ENCODE results near the gene CHMP4B. TPM values are rescaled to one million over a fixed set of nuclear protein-coding genes. Genes with fewer than 3 reads are reported as not detected.

CHMP4B gene
- total RNA-seq, 2 experiments from 2014 or later = 93.9 to 94.8 TPM

- Mint-ChIP-seq H3K27ac (no peak overlapping the region), H3K4me3 (no peak overlapping the region), H3K4me1 (ENCODE audit: low read depth) (peaks cover 63% of the 10 kb centered on the region), H3K9me3 (no peaks in the 10 kb centered on the region), H3K27me3 (no peaks in the 10 kb centered on the region), H3K36me3 (peaks cover under 1% of the 10 kb centered on the region)
- POLR2A ChIA-PET = interaction anchor here (1.1 kb wide), 1 partner anchor 11 kb away, joined by 3 read pairs; no protein-coding TSS in a partner anchor
- DNase-seq = no peak
- CTCF ChIA-PET = interaction anchor here (0.6 to 1.2 kb wide), 3 partner anchors 10 to 333 kb away, joined by 3 read pairs; no protein-coding TSS in a partner anchor
- intact Hi-C loops (cut with micrococcal nuclease) = no loop called here
Measured at GRCh38 chr20:33824852-33825251, 13.7 kb downstream of the CHMP4B start.

GRCh38 chr20:33825340-33826269 lies 14.5 kb downstream of the CHMP4B start:
- Mint-ChIP-seq H3K27me3 (no peaks in the 10 kb centered on the region), H3K4me3 (no peak overlapping the region), H3K36me3 (peaks cover 4% of the 10 kb centered on the region), H3K27ac (no peak overlapping the region), H3K9me3 (no peaks in the 10 kb centered on the region), H3K4me1 (ENCODE audit: low read depth) (peaks cover 60% of the 10 kb centered on the region)
- CTCF ChIA-PET = interaction anchor here (1.2 to 2.3 kb wide), 3 partner anchors 9 to 34 kb away, joined by 3 to 5 read pairs (median 3); no protein-coding TSS in a partner anchor
- intact Hi-C loops (cut with micrococcal nuclease) = no loop called here
- POLR2A ChIA-PET = interaction anchor here (1.1 kb wide), 1 partner anchor 10 kb away, joined by 3 read pairs; no protein-coding TSS in a partner anchor
- DNase-seq = no peak

GRCh38 chr20:33826270-33826897 lies 15.2 kb downstream of the CHMP4B start:
- H3K4me1 Mint-ChIP-seq (ENCODE audit: low read depth) = peaks cover 59% of the 10 kb centered on the region
- peaks cover 4% of the 10 kb centered on the region for H3K36me3 Mint-ChIP-seq
- no peaks in the 10 kb centered on the region for H3K9me3 Mint-ChIP-seq
- intact Hi-C loops (cut with micrococcal nuclease) = no loop called here
- no peaks in the 10 kb centered on the region for H3K27me3 Mint-ChIP-seq
- ChIA-PET CTCF (interaction anchor here (2.3 kb wide), 1 partner anchor 34 kb away, joined by 5 read pairs; no protein-coding TSS in a partner anchor), POLR2A (no interaction called here)
- no peak overlapping the region for H3K4me3 Mint-ChIP-seq
- DNase-seq = no peak
- no peak overlapping the region for H3K27ac Mint-ChIP-seq

GRCh38 chr20:33827109-33827508 lies 16.0 kb downstream of the CHMP4B start:
- intact Hi-C loops (cut with micrococcal nuclease) = no loop called here
- CTCF ChIA-PET = interaction anchor here (2.3 kb wide), 1 partner anchor 35 kb away, joined by 5 read pairs; no protein-coding TSS in a partner anchor
- POLR2A ChIA-PET = no interaction called here
- peaks cover 57% of the 10 kb centered on the region for H3K4me1 Mint-ChIP-seq (ENCODE audit: low read depth)
- no peaks in the 10 kb centered on the region for H3K27me3 Mint-ChIP-seq
- H3K9me3 Mint-ChIP-seq = no peaks in the 10 kb centered on the region
- no peak for DNase-seq
- H3K4me3 Mint-ChIP-seq = no peak overlapping the region
- peaks cover 11% of the 10 kb centered on the region for H3K36me3 Mint-ChIP-seq
- H3K27ac Mint-ChIP-seq = no peak overlapping the region

- H3K36me3 Mint-ChIP-seq = peaks cover 11% of the 10 kb centered on the region
- no peaks in the 10 kb centered on the region for H3K9me3 Mint-ChIP-seq
- H3K27ac Mint-ChIP-seq = no peak overlapping the region
- DNase-seq = no peak
- ChIA-PET POLR2A (no interaction called here), CTCF (interaction anchor here (2.3 kb wide), 1 partner anchor 36 kb away, joined by 5 read pairs; no protein-coding TSS in a partner anchor)
- no peak overlapping the region for H3K4me3 Mint-ChIP-seq
- no peaks in the 10 kb centered on the region for H3K27me3 Mint-ChIP-seq
- intact Hi-C loops (cut with micrococcal nuclease) = no loop called here
- peaks cover 54% of the 10 kb centered on the region for H3K4me1 Mint-ChIP-seq (ENCODE audit: low read depth)
Measured at GRCh38 chr20:33827634-33828325, 16.6 kb downstream of the CHMP4B start.

- Mint-ChIP-seq H3K27me3 (no peaks in the 10 kb centered on the region), H3K36me3 (peaks cover 16% of the 10 kb centered on the region), H3K4me3 (no peak overlapping the region), H3K4me1 (ENCODE audit: low read depth) (peaks cover 54% of the 10 kb centered on the region), H3K27ac (no peak overlapping the region), H3K9me3 (no peaks in the 10 kb centered on the region)
- CTCF ChIA-PET = no interaction called here
- POLR2A ChIA-PET = no interaction called here
- intact Hi-C loops (cut with micrococcal nuclease) = no loop called here
- DNase-seq = no peak
Measured at GRCh38 chr20:33828326-33828844, 17.2 kb downstream of the CHMP4B start.

GRCh38 chr20:33828967-33829560 lies 17.9 kb downstream of the CHMP4B start:
- Mint-ChIP-seq H3K36me3 (peaks cover 17% of the 10 kb centered on the region), H3K27me3 (no peaks in the 10 kb centered on the region), H3K4me1 (ENCODE audit: low read depth) (peaks cover 56% of the 10 kb centered on the region), H3K9me3 (no peaks in the 10 kb centered on the region), H3K27ac (no peak overlapping the region), H3K4me3 (no peak overlapping the region)
- intact Hi-C loops (cut with micrococcal nuclease) = no loop called here
- POLR2A ChIA-PET = no interaction called here
- CTCF ChIA-PET = no interaction called here
- DNase-seq = no peak

- Mint-ChIP-seq H3K27ac (no peak overlapping the region), H3K4me1 (ENCODE audit: low read depth) (peaks cover 50% of the 10 kb centered on the region), H3K27me3 (no peaks in the 10 kb centered on the region), H3K4me3 (no peak overlapping the region), H3K9me3 (no peaks in the 10 kb centered on the region), H3K36me3 (peaks cover 19% of the 10 kb centered on the region)
- POLR2A ChIA-PET = no interaction called here
- intact Hi-C loops (cut with micrococcal nuclease) = no loop called here
- no peak for DNase-seq
- CTCF ChIA-PET = no interaction called here
Measured at GRCh38 chr20:33829636-33830035, 18.5 kb downstream of the CHMP4B start.

GRCh38 chr20:33830371-33830770 lies 19.2 kb downstream of the CHMP4B start:
- peaks cover 24% of the 10 kb centered on the region for H3K36me3 Mint-ChIP-seq
- no peak overlapping the region for H3K4me3 Mint-ChIP-seq
- no peak overlapping the region for H3K27ac Mint-ChIP-seq
- H3K4me1 Mint-ChIP-seq (ENCODE audit: low read depth) = peaks cover 49% of the 10 kb centered on the region
- DNase-seq = no peak
- intact Hi-C loops (cut with micrococcal nuclease) = no loop called here
- no peaks in the 10 kb centered on the region for H3K9me3 Mint-ChIP-seq
- no peaks in the 10 kb centered on the region for H3K27me3 Mint-ChIP-seq
- ChIA-PET POLR2A (no interaction called here), CTCF (no interaction called here)

GRCh38 chr20:33832103-33832804 lies 21.1 kb downstream of the CHMP4B start:
- ChIA-PET POLR2A (interaction anchor here (0.7 kb wide), 1 partner anchor 11 kb away, joined by 3 read pairs; no protein-coding TSS in a partner anchor), CTCF (no interaction called here)
- no peak for DNase-seq
- Mint-ChIP-seq H3K27ac (no peak overlapping the region), H3K27me3 (no peaks in the 10 kb centered on the region), H3K9me3 (no peaks in the 10 kb centered on the region), H3K4me1 (ENCODE audit: low read depth) (peaks cover 48% of the 10 kb centered on the region), H3K36me3 (peaks cover 27% of the 10 kb centered on the region), H3K4me3 (no peak overlapping the region)
- intact Hi-C loops (cut with micrococcal nuclease) = no loop called here

- POLR2A ChIA-PET = interaction anchor here (0.7 kb wide), 1 partner anchor 10 kb away, joined by 3 read pairs; no protein-coding TSS in a partner anchor
- intact Hi-C loops (cut with micrococcal nuclease) = no loop called here
- no peak for DNase-seq
- CTCF ChIA-PET = no interaction called here
- Mint-ChIP-seq H3K27me3 (no peaks in the 10 kb centered on the region), H3K36me3 (peaks cover 27% of the 10 kb centered on the region), H3K27ac (no peak overlapping the region), H3K4me1 (ENCODE audit: low read depth) (peaks cover 49% of the 10 kb centered on the region), H3K9me3 (no peaks in the 10 kb centered on the region), H3K4me3 (no peak overlapping the region)
Measured at GRCh38 chr20:33833333-33833732, 22.2 kb downstream of the CHMP4B start.

Measured in activated CD4-positive, alpha-beta memory T cell treated with anti-CD3 and anti-CD28 coated beads for 36 hours (primary cell).